GM19023 (cell line): ENCODE measurements around the gene APBB2.
"Not testable (repeated sequence)": the region's sequence is repeated elsewhere in the genome, so short reads cannot be mapped to it uniquely, and the experiment has no call there.

Experiments
- ATAC-seq: cut with Tn5 transposase; IDR thresholded peaks from one replicate; pipeline ENCODE4 v1.9.1; 2021; ENCODE audit warnings: mild to moderate bottlenecking, moderate library complexity; ENCODE audit not compliant: unreplicated experiment

APBB2 gene

DNA sequence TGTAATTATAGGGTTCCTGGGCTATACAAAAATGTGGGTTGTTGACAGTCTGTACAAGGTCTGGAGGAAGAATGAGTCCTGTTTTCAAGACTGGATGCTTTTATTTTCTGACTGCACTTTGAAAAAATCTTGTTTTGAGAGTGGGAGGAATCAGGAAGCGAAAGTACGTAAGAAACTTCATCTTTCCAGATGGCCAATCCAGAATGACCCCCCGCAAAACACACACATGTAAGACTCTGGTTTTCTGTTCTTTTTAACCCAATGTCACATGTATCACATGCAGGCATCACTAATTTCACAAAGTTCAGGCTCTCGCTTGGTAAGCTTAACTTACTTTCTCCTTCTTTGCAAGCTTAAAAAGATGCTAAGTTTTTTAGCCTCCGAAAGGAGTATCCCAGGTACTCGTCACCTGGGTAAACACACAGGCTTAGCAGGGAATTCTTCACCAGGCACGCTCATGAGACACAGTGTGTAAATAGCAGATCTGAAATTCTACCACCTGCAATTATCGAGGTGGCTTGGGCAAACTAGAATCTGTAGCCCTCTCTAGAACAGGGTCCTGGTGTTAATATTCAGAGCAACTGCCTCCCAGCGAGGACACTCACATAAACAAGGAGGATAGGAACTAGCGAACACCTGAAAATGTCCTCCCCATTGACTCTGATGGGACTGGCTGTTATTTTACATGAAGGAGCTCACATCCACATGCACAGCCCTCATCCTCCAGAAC lies 373.9 kb downstream of the APBB2 start:
- ATAC-seq, result no peak

DNA sequence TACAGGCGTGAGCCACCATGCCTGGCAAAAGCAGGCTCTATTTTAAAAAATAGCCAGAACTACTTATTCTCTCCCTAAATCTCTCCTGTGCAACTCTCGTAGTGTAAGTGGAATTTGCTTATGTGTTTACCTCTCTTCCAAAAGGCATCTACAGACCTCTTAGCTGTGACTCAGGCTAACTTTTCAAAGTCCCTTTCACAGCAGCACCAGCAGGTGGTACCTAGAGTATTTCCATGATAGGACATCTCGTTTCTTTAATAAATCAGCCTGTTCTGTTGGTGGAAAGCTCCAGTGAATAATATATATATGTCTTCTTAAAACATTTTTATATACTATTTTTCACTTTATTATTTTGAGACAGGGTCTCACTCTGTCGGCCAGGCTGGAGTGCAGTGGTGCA lies 375.6 kb downstream of the APBB2 start:
- ATAC-seq, result no peak

DNA sequence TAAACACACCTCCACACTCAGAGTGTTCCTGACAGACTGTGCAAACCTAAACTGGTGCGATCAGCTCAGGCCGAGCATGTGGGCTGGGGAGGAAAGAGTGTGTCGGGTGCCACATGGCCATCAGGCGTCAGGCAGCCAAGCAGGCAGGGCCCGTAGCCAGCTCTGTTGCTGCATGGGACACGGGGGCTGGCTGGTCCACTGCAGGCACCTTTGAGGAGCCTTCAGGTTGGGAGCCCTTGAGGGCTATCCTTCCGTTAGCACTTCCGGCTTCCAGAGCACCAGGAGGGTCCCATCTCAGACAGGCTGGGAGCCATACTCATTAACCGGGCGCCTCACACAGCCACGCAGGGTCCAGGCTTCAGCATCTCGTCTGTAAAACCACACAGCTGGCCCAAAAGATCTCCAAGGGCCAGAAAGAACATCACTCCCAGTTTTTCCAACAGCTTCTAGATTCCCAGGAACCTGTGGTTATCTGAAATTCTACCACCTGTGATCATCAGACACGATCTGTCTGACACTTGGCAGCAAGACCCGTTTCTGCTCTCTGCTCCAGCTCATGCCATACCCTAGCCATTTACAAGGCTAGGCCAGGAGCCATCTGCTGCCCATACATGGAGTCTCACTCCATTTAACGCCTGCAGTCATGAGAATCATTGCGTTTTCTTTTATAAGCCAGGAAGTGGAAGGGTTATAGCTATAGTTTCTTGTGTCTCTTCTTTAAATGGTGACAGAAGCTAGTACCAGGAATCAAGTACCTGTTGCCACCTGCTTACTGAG lies 377.1 kb downstream of the APBB2 start:
- ATAC-seq, result no peak

DNA sequence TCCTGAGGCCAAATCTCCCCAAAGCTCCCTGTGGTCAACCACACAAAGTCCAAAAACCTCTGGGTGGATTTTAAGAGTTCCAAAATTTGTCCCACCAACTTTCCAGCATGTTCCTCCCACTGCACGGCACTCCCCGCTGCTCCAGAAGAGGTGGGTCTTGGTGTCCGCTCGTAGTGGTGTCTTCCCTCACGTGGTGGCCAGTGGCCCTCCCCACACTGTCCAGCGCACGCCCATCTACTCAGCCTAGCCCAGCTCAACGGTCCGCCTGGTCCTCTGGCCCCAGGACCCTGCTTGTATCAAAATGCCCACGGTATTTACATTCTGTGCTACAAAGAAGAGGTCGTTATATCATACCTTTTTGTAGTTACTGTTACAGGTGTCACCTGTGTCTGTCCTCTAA lies 381.1 kb downstream of the APBB2 start:
- ATAC-seq, result no peak

DNA sequence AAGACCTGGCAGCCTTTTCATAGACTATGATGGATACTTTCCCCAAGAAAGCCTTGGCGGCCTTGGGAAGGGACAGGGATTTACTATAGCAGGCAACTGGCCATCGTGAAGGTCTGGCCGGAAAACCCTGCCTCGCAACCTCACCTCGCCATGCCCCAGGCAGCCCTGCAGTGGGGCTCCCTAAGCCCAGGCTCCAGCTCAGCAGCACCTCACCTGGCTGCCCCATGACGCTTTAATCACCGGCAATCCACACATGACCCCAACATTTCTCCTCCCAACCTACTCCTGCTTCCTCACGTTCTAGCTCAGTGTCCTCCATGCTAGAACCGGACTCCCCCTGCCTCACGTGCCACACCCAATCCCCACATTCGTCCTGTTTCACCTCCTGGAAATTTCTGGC lies 382.2 kb downstream of the APBB2 start:
- no peak for ATAC-seq

DNA sequence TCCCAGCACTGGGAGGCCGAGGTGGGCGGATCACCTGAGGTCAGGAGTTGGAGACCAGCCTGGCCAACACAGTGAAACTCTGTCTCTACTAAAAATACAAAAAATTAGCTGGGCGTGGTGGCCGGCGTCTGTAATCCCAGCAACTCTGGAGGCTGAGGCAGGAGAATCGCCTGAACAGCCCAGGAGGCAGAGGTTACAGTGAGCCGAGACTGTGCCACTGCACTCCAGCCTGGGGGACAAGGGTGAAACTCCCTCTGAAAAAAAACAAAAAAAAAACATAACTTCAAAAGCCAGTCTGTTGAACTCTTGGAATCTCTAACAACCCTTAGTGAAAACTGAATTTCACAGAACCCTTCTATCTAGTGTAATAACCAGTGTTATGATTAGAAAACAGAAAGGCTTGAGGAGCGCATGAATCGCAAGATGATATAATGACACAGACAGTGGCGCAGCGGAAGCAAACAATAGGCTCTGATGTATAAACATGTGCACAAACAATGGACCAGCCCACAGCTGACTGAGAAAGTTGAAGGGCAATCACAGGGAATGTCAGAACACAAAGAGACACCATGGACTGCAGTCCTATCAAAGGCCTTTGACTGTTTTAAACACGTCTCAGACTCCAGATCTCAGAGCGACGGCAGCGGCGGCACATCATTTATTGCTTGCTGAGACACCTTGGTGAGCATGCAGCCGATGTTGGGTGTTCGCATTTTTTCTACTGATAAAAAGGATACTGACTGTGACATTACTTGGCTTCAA lies 383.0 kb downstream of the APBB2 start:
- ATAC-seq, result no peak

DNA sequence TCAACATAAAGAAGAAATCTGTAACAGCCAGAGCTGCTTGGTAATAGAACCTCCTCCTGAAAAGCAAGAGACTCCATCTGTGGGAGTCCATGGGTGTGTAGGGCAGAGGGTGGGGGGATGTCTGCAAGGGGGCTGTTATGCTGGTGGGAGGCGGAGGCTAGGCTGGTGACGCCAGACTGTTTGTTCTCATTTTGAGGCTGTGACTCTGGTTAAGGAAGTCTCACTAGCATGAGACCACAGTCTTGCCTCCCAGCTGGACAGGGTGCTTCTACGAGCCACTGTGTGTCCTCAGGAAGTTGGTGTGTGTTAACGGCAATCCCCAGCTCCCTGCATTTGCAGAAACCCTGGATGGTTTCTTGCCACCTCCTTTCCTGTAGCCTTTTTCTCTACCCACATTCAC lies 384.8 kb downstream of the APBB2 start:
- no peak for ATAC-seq

DNA sequence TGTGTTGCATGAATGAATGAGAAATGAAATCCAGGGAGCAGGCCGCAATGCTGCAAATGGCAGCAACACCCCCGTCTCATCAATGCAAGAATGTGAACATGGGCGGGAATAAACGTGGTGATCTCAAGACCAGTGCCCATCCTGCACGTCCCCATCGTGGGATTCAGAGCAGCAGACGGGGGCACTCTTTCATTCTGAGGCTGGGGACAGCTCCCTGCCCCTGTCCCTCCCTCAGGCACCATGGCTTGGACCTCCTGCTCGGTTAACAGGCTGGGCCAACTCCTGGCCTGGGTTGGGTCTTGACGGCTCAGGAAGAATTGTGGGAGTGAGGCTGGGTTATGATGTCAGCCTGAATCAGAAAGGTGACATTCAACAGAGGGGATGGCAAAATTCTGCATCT lies 385.7 kb downstream of the APBB2 start:
- ATAC-seq, result no peak

DNA sequence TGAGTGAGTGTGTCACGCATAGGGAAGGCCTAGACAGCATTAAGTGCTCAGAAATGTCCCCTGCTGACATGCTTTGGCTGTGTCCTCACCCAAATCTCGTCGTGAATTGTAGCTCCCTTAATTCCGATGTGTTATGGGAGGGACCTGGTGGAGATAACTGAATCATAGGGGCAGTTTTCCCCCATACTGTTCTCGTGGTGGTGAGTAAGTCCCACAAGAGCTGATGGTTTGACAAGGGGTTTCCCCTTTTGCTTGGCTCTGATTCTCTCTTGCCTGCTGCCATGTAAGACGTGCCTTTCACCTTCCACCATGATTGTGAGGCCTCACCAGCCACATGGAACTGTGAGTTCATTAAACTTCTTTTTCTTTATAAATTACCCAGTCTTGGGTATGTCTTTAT lies 386.6 kb downstream of the APBB2 start:
- ATAC-seq, result no peak

DNA sequence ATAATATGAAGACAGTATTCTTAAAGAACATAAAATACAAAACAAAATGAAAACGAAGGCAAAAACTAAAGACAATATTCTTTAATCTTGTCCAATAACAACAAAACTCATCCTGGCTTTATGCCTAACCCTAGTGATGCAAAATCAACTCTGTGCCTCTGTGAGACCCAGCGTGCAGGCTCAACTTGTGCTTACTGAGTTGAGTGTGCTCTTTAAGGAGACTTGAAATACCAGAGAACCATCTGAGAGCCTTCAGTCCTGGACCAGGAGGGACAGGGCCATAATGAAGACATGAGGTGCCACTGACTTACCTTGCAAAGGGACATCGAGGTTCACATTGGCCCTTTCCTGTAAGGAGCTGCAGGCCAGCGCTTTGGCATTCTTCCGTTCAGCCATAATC lies 387.5 kb downstream of the APBB2 start:
- no peak for ATAC-seq

DNA sequence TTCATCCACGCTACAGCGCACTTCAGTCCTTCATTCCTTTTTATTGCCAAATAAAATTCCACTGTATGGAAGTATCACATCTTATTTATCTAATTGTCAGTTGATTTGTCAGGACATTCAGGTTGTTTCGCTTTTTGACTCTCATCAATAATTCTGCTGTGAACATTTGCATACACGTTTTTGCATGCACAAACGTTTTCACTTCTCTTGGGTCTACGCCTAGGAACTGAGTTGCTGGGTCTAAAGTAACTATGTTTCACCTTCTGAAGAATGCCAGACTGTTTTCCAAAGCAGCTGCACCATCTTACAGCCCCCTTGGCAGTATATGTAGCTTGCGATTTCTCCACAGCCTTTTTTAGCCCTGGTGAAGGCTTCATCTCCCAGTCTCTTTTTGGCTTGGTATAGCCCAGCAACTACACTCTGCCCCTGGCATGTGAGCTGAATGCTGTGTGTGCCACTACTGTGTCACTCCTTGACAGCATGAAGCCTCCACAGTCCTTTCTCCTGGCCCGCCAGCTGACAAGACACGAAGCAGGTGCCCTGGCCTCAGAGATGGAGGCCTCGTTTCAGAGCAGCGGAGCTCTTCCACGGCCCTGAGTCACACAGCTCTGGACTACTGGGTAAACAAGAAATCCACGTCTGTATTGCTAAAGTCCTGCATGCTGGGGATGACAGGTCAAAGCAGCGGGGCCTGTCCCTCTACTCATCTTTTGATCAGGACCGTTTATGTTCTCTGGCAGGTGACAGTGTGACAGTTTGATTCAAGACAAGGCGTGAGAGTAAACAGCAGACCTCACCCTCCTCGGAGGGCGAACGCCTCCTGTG lies 389.1 kb downstream of the APBB2 start:
- ATAC-seq, result no peak

DNA sequence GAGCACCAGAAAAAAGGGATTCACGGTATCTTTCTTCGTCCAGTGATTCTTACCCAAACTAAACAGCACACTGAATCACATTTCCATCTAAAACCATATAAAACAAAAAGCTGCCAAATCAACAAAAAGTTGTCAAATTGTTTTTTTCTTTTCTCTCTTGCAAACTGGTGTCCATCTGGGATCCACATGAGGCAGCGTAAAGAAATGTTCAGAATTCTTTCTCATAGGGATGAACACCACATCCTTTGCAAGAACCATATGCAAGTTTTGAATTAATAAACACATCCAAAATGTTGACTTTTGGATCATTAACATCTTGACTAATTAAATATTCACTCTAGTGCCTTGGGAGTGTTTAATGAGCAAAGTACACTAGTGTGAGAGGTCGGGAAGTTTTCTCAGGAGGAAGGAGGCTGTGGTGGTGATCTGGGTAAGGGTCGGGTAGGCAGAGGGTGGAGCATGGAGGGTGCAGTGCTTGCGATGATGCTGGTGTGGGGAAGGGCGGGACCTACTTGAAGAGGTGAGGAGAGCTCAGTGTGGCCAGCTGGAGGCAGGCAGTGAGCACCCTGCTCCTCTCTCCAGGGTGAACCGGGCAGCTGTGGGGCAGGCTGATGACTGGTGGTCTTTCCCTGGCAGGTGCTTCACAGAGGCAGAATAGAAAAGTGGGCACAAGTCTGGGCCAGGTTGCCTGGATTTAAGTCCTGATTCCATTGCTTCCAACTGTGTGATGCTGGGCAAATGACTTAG lies 391.7 kb downstream of the APBB2 start:
- ATAC-seq, result no peak

DNA sequence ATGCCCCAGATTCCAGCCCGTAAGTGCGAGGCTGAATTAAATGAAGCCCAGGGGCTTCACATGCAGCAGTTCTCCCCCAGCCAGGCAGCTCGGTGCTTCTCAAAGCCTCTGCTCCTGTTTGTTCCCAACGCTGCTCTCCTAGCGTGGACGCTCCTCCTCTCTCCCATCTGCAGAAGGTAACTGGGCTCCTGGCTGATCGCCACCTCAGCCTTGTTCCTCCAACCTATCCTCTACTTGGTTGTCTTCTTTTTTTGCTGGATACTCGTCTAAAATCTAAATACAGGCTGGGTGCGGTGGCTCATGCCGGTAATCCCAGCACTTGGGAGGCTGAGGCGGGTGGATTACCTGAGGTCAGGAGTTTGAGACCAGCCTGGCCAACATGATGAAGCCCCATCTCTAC lies 394.2 kb downstream of the APBB2 start:
- ATAC-seq, result no peak

DNA sequence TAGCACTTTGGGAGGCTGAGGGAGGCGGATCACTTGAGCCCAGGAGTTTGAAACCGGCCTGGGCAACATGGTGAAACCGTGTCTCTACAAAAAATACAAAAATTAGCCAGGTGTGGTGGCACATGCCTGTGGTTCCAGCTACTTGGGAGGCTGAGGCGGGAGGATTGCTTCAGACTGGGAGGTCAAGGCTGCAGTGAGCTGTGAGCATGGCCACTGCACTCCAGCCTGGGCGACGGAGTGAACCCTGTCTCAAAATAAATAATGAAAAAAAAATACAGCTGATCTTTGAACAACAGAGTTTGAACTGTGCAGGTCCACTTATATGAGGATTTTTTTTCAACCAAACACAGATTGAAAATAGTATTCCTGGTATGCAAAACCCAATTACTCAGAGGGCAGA lies 397.2 kb downstream of the APBB2 start:
- ATAC-seq, result not testable (repeated sequence)

DNA sequence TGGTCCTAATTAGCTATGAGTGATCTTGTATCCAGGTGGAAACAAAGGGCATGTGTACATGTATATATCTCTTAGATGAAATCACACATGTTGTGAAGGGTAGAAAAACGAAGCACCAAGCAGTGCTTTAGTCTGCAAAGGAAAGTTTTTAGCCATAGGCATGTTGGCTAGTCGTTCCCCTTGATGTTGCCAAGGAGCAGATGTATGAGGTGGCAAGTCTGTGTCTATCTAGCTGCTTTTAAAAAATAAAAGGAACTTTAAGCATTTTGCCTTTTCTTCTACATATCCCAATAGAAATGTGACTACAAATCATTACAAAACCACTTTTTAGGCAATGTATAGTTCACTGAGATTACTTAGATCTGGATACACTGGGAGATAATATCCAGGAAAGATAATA lies 401.5 kb downstream of the APBB2 start:
- no peak for ATAC-seq

DNA sequence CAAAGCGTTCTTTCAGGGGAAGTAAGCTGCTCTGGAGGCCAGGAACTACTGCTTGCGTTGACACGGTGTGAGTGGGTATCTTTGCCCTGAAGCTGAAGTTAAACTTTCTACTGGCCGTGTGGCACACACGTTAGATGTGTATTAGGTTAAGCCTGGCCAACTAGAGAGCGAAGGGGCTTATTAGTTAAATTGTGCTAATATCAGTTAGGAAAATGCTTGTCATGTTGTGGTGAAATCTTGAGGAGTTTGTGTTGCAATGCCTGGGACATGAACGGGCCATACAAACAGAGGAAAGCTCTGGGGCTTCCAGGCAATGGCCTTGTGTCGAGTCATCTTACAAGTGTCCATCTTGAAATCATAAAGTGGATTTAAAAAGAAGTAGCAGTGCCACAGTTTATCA lies 402.0 kb downstream of the APBB2 start:
- ATAC-seq, result no peak

DNA sequence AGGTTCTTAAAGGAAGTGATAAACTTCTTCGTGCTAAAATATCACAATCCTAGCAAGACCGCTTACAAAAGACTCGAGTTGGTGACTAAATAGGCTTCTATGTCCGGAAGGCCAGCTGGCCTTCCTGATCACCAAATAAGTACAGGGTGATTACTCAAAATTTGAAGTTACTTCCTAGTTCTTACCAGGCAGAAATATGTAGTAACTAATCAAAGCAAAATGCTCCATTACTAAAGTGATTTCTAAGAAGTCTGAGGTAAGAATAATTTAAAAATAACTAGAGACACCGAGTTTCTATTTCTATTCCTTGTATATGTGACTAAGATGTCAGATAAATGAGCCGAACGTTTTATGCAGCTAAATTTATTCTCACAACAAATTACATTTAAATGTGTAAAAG lies 402.4 kb downstream of the APBB2 start:
- no peak for ATAC-seq

DNA sequence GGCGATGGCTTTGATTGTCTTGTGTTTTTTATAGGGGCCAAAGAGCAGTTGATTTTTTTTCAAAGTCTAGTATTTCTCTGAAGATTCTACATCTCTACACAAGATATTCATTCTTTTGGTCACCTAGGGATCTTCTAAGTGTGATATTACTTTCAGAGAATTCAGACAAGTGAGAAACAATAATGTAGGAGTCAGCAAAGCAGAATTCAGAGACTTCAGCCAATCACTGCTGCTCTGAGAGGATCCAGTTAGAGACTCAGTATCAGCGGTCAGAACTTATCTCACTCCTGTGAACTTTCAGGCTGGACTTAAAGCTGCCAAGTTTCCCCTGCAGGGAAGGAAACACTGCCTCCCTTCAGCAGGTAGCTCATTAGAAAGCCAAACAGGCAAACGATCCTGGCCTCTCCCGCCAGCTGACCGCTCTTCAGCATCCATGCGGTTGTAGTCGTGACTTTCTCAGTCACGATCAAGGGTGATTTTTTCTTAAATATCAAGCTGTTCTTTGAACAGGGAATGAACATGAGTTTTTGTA lies 405.4 kb downstream of the APBB2 start:
- no peak for ATAC-seq

DNA sequence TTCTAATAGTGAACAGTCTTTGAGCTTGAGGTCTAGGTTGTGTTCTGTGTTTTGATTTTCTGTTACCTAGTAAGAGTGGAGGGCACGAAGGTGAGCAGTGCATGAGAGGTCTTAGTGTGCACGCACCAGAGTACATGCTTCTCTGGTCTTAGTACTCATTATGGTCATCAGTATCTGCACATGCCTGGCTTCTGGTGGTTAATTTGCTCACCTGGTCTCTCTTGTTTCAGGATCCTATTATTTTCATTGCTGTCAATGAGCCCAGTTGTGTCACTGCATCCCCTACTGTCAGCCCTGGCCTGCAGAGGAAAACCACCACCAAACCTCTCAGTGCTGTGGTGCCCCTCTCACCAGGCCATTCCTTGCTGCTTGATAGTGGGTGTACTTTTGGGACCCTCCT lies 409.7 kb downstream of the APBB2 start:
- ATAC-seq, result no peak

DNA sequence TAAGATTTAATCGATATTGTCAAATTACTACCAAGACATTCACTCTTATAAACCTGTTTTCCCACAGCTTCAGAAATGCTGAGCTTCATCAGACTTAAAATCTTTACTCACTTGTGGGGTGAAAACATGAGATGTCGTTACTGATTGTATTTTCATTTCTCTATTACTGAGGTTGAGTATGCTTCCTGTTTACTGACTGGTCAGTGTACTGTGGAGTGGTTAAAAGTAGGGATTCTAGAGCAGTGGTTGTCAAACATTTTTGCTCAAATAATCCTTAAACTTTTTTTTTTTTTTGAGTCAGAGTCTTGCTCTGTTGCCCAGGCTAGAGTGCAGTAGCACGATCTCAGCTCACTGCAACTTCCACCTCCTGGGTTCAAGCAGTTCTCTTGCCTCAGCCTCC lies 414.3 kb downstream of the APBB2 start:
- peak; percentile 66 for ATAC-seq
